ENCODE data around the gene TESK2.
"Not testable (repeated sequence)": the region's sequence is repeated elsewhere in the genome, so short reads cannot be mapped to it uniquely, and the experiment has no call there.

TESK2 gene

DNA sequence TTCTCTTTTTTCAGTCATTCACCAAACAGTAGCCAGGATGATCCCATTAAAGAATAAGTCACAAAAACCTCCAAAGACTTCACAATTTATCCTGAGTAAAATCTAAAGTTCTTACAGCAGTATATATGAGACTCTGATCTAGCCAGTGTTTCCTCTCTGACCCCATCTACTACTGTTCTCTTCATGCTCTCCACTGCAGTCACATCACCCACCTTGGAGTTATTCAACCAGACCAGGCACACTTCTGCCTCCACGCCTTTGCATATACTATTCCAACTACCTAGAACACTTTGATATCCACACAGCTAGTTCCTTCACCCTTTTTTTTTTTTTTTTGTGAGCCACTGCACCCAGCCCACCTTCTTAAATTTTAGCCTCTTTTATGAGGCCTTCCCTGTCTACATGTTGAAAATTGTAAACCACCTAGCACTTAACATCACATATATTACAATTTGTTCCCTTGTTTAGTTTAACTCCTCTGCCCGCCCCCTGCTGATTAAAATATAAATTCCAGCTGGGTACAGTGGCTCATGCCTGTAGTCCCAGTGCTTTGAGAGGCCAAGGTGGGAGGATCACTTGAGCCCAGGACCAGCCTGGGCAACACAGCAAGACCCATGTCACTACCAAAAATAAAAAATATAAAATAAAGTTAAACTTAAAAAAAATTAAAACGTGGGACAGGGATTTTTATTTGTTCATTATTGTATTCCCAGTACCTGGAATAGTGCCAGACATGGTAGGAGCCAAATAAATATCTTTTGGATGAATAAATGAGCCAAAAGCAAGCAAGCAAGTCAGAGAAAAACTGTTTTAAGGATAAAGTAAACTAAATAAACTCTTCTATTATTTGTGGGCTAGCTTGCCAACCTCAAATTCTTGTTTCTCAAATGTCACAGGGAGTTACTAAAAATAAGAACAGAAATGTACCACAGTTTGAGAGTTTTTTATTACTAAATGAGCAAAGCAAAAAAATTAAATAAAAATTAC is 115.6 kb downstream of the TESK2 start:
- no peak for DNase-seq (ENCODE audit: low spot score)

GRCh38 chr1:45373573-45373972 is 117.4 kb downstream of the TESK2 start:
- no peak for DNase-seq (ENCODE audit: low spot score)

DNA sequence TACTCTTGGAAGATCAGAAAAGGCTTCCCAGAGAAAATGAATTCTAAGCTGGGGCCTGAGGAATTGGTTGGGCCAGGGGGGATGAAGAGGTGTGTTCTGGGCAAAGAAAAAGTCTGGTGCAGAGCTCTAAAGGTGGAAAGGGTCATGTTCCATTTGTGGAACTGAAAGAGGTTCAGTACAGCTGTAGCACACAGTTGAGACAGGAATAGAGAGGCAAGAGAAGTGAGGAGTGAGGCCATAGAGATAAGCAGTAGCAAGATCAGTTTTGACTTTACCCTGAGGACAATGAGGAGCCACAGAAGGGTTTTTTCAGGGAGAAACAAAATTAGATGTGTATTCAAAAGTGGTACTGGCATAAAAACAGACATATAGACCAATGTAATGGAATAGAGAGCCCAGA is 120.4 kb downstream of the TESK2 start:
- no peak for DNase-seq (ENCODE audit: low spot score)

- DNase-seq (ENCODE audit: low spot score): no peak
These were observed 125.9 kb downstream of the TESK2 start for GRCh38 chr1:45365051-45365450.

DNA sequence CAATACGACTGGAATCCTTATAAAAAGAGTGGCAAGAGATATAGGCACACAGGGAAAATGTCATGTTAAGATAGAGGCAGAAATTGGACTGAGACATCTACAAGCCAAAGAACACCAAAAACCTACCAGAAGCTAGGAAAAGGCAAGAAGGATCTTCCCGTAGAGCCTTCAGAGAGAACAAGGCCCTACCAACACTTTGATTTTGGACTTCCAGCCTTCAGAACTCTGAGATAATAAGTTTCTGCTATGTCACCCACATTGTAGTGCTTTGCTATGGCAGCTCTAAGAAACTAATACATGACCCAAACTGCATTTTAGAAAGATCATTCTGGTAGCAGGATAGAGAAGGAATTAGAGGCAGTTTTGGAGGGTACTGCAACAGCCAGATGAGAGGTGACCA is 126.7 kb downstream of the TESK2 start:
- no peak for DNase-seq (ENCODE audit: low spot score)

GRCh38 chr1:45360981-45361380 is 130.0 kb downstream of the TESK2 start:
- DNase-seq (ENCODE audit: low spot score): not testable (repeated sequence)

GRCh38 chr1:45359882-45360513 is 131.0 kb downstream of the TESK2 start:
- DNase-seq (ENCODE audit: low spot score): peak; percentile 39

DNA sequence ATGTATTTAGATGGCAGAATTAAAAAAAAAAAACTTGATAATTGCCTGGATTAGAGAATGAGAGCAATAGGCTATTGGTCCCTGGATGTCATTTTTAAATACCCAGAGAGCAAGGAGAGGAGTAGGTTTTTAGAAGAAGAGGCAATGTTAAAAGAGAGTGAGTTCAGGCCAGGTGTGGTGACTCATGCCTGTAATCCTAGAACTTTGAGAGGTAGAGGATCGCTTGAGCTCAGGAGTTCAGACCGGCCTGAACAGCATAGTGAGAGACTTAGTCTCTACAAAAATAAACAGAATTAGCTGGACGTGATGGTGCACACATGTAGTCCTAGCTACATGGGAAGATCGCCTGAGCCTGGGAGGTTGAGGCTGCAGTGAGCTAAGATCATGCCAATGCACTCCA is 134.8 kb downstream of the TESK2 start:
- peak; percentile 41 for DNase-seq (ENCODE audit: low spot score)

DNA sequence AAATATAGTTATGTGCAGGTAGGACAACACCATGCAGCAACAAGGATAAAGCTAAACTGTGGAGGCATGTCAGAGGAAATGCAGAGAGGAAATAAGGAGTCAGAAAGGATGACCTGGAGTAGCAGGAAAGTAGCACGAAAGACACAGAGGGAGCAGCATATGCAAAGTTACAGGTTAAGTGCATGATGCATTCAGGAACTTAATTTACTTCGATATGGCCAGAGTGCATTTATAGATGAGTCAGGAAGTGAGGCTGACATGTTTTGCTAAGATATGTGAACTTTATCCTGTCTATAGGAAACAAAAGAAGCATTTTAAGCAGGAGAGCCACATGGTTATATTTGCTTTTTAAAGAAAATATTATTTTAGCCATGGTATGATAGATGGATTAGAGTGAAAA is 135.3 kb downstream of the TESK2 start:
- no peak for DNase-seq (ENCODE audit: low spot score)

GRCh38 chr1:45354838-45355237 is 136.1 kb downstream of the TESK2 start:
- no peak for DNase-seq (ENCODE audit: low spot score)

DNA sequence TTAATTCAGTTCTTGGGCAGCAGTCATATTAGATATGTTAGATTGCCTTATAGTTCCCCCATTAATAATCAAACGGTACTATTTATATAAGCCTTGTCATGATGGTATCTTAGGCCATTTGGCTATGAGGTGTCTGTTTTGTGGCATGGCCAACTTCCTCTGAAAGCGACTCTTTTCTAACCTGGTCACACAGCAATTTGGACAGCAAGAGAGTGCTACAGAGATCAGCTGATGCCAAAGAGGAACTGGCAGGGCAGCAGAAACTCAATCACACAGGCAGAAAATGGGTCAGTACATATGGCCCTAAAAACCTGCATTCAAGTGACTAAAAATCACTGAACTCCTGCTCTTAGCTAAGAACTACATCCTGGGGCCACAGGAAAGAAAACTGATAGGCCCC is 137.3 kb downstream of the TESK2 start:
- no peak for DNase-seq (ENCODE audit: low spot score)

GRCh38 chr1:45351508-45351907 is 139.5 kb downstream of the TESK2 start:
- DNase-seq (ENCODE audit: low spot score): no peak

GRCh38 chr1:45348966-45349677 is 141.8 kb downstream of the TESK2 start:
- no peak for DNase-seq (ENCODE audit: low spot score)

GRCh38 chr1:45348609-45348965 is 142.4 kb downstream of the TESK2 start:
- no peak for DNase-seq (ENCODE audit: low spot score)

- DNase-seq (ENCODE audit: low spot score): no peak
These were observed 142.9 kb downstream of the TESK2 start for GRCh38 chr1:45348020-45348419.

GRCh38 chr1:45346473-45346872 is 144.5 kb downstream of the TESK2 start:
- DNase-seq (ENCODE audit: low spot score): no peak

DNA sequence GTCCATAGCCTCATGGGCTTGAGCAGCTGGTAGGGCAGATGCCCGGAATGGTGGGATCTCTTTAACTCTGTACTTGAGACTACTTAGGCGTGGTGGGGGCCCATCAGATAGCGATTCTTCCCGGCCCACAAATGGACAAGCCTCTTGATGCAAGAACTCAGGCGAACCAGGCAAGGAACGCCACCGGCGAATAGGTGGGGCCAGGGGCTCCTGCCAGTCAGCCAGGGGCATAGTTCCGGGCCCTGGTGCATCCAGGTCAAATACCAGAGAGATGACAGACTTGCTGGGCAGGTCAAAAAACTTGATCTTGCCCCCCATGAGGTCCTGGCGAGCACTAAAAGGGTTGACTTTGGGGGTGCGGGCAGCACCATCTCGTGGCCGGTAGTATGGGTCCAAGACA is 145.9 kb downstream of the TESK2 start:
- DNase-seq (ENCODE audit: low spot score): no peak

DNA sequence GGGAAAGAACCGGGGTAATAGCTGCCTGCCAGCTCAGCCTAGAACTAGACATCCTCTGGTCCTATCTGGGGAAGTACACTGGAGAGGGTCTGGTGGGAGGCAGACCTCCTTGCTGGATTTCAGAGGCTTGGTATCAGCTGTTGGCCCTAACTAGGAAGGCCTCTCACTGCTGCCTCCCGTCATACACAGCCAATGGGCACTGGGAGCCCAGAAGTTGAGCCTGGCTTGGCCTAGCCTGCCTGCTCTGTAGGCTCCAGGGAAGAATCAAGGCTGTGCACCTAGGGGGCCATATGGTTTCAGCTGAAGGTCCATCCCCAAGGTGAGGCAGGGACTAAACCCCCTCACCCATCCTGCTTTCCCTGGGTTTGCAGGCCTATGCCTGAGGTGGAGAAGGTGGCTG is 146.5 kb downstream of the TESK2 start:
- DNase-seq (ENCODE audit: low spot score): no peak

DNA sequence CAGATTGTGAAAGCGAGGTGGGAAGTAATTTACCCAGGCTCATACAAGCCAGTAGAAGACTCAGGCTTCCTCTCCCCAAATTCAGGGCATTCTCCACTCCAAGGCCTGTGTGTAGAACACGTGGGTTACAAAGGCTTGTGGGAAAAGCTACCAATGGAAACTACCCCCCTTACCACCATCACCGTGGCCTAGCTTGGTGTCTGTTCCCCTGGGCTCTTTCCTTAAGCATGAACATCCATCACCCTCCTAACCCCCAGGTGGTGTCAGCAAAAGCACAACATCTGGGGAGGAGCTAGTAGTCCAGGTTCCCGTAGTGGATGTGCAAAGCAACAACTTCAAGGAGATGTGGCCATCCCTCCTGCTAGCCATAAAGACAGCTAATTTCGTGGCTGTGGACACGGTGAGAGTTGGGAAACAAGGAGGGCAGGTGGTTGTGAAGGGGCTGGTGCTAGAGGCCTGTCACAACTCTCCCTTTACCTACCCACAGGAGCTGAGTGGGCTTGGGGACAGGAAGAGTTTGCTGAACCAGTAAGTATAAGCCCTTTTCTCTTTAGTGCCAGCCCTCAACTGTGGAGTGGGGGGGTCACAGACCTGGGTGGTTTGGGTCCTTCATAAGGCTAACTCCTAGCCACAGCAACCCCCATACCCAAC is 150.0 kb downstream of the TESK2 start:
- no peak for DNase-seq (ENCODE audit: low spot score)

DNA sequence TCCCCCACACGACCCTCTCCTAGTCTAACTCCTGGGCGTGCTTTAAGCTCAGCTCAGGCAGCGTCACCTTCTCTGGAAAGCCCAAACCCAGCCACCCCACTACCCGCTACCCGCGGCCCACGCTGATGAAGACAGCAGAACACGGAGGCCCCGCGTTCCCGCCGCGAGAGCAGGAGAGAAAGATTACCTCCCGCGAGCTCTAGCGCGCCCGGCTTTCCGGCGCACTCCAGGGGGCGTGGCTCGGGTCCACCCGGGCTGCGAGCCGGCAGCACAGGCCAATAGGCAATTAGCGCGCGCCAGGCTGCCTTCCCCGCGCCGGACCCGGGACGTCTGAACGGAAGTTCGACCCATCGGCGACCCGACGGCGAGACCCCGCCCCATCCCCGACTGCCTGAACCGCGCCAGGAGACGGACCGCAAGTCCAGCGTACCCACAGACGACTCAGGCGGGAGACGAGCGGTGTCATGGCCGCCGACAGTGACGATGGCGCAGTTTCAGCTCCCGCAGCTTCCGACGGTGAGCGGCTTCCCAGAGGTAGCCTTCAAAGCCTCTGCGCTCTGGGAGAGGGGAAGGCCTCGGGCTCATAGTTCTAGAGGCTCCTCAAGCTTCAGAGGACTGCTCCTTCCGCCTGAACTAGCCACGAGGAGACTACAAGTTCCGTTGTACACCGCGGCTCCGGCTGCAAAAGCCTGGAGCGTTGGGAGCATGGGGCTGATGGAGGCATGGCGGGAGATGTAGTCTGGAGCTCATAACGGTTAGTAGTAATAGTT is 151.0 kb downstream of the TESK2 start, which contains the start of the genes MUTYH and TOE1:
Gene MUTYH (minus strand): TSS at position 652 of the 770 bp plus-strand sequence. CDS start 5,935 bp downstream, outside the sequence.
Gene TOE1 (plus strand): TSS at position 382 of the 770 bp plus-strand sequence. CDS start 83 bp downstream, at position 465.
- DNase-seq (ENCODE audit: low spot score): peak; percentile 88

DNA sequence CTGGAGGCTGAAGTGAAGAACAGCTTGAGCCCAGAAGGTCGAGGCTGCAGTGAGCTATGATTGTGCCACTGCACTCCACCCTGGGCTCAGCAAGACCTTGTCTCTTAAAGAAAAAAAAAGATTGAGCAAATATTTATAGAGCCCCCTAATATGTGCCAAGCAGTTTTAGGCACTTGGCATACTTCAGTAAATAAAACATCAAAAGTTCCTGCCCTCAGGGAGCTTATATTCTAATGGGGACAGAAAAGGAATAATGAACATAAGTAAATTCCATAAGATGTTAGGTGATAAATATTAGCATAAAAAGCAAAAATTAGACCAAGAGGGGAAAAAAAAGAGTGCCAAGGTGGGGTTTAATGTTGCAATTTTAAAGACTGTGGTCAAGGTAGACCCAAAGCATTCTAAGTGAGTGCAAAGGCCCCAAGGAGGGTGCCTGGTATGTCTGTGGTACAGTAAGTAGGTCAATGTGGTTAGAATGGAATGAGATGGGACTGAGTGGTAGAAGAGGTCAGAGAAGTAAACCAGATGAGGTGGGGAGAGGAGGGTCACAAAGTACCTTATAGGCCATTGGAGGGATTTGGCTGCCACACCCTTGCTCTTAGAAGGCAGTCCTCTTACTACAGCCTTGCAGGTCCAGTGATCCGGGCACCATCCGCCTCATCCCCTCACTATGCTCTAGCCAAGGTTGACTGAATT is 153.2 kb downstream of the TESK2 start:
- DNase-seq (ENCODE audit: low spot score): peak; percentile 41

All from SW480 (cell line).